ENCODE results near the gene HHLA2. TPM values are rescaled to one million over a fixed set of nuclear protein-coding genes. Genes with fewer than 3 reads are reported as not detected.

The HHLA2 gene
- total RNA-seq, 3 donors from 2014 or later (not counting 1 experiment from before 2014, with no cell fraction given), result 0.09 TPM; not detected in 2

DNA sequence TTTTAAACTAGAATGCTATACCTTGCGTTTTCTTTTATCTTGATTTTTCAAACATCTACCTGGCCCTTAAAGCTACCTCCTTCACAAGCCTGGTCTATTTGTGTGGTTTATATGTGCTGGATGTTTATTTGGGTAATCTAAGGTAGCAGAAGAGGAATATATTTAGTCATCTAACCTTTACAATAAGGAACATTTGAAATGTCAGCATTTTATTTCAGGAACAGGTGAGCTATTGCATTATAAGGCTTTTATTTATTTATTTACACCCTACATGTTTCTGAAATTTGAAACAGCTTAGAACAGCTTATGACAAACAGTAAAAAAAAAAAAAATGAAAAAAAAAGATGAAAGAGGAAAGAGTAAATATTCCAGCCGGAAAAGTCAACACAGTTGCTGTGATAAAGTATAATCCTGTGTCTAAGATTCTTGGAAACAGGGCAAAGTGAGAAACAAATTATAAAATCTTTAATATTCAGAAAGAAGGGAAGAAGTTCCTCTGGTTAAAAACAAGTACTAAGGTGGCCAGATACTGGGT is 19.5 kb downstream of the HHLA2 start:
- Histone ChIP-seq H3K36me3 (ENCODE audit: control insufficient read depth, insufficient read depth, low read length) (no peaks in the 10 kb centered on the region), H3K27me3 (ENCODE audit: control insufficient read depth, insufficient read depth, low read length) (no peaks in the 10 kb centered on the region), H3K9me3 (ENCODE audit: control insufficient read depth, insufficient read depth, low read length) (no peaks in the 10 kb centered on the region), H3K27ac (ENCODE audit: low read length) (no peak overlapping the region), H3K4me1 (ENCODE audit: control insufficient read depth, insufficient read depth, low read length) (no peaks in the 10 kb centered on the region), H3K4me3 (ENCODE audit: low read length) (no peak overlapping the region)
- Mint-ChIP-seq H3K36me3 (no peaks in the 10 kb centered on the region), H3K27me3 (ENCODE audit: low read depth in 2 of 2) (peaks cover 9 to 14% of the 10 kb centered on the region in 2 donors), H3K4me3 (no peak overlapping the region), H3K9me3 (no peaks in the 10 kb centered on the region), H3K27ac (no peak overlapping the region), H3K4me1 (no peaks in the 10 kb centered on the region)
- TF ChIP-seq CTCF (IDR thresholded peaks at IDR 0.05), result no peak
- DNase-seq (no peak), ATAC-seq (no peak)
- 100% methylated on average over 1 of the region's 2 CpGs for WGBS (ENCODE audit: insufficient coverage)
- intact Hi-C loops (cut with micrococcal nuclease), result no loop called here

DNA sequence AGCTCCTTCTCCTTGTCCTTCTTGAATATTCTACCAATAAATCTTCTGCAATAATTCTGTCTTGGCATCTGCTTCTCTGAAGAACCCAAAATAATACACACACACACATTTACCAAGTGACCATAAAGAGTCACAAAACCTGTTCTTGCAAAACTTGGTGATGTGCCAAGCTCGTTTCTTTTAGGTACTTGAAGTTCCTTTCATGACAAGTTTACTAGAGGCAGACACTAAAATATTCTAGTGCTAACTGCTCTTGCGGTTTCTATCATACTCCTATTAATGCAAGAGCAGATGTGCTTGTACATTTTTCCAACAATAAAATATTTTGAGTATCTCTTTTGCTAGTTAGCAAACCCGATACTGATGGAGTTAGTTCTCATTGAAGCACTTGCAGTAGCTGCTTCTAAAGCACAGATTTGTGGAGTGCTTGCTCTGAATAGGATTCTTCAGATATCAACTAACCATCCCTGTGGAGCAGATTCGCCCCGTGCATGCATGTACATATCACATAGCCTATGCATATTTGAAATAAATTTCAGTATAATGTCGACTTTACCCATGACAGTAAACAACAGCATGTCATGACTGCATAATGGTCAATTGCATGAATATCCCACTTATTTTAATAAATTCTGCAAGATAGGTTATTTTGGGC is 23.2 kb downstream of the HHLA2 start:
- H3K27ac ChIP-seq (ENCODE audit: low read length), result no peak overlapping the region
- no peaks in the 10 kb centered on the region for H3K4me1 ChIP-seq (ENCODE audit: control insufficient read depth, insufficient read depth, low read length)
- 81% methylated on average over 6 of the region's 6 CpGs for WGBS (ENCODE audit: insufficient coverage)
- intact Hi-C loops (cut with micrococcal nuclease), result no loop called here
- no peak overlapping the region for H3K4me3 Mint-ChIP-seq
- no peaks in the 10 kb centered on the region for H3K4me1 Mint-ChIP-seq
- H3K9me3 Mint-ChIP-seq, result no peaks in the 10 kb centered on the region
- no peaks in the 10 kb centered on the region for H3K36me3 Mint-ChIP-seq
- no peaks in the 10 kb centered on the region for H3K9me3 ChIP-seq (ENCODE audit: control insufficient read depth, insufficient read depth, low read length)
- H3K27me3 Mint-ChIP-seq (ENCODE audit: low read depth in 2 of 2), result no peaks in the 10 kb centered on the region
- no peaks in the 10 kb centered on the region for H3K36me3 ChIP-seq (ENCODE audit: control insufficient read depth, insufficient read depth, low read length)
- DNase-seq, result no peak
- no peaks in the 10 kb centered on the region for H3K27me3 ChIP-seq (ENCODE audit: control insufficient read depth, insufficient read depth, low read length)
- H3K27ac Mint-ChIP-seq, result no peak overlapping the region
- no peak overlapping the region for H3K4me3 ChIP-seq (ENCODE audit: low read length)
- TF ChIP-seq CTCF (IDR thresholded peaks at IDR 0.05), result no peak
- no peak for ATAC-seq

DNA sequence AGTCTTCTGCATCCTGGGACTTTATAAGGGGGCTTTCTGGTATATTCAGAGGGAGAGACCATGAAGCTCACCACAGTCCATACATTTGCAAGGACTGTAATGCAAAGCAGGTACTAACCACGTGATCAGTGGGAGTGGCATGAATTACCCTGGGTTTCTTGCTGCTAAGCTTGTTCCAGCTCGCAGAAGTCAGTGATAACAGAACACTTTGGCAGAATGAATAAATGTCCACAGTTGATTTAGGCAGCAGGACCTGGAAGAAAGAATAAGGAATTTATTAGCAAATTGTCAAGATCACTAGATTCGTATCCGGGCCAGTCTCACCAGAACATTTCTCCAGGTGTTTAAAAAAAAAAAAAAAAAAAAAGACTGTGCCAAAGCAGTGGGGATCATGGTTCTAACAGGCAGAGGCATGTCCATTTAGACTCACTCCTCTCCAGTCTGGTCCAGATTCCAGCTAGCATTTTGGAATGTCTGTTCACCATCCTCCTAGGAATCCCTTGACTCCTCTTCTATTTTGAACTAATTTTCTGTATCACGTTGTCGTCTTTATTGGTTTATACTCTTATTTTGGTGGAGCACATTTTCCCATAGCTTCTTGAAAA is 24.5 kb downstream of the HHLA2 start:
- no peaks in the 10 kb centered on the region for H3K9me3 ChIP-seq (ENCODE audit: control insufficient read depth, insufficient read depth, low read length)
- intact Hi-C loops (cut with micrococcal nuclease), result no loop called here
- no peaks in the 10 kb centered on the region for H3K27me3 ChIP-seq (ENCODE audit: control insufficient read depth, insufficient read depth, low read length)
- no peak overlapping the region for H3K27ac ChIP-seq (ENCODE audit: low read length)
- no peaks in the 10 kb centered on the region for H3K4me1 Mint-ChIP-seq
- H3K4me3 Mint-ChIP-seq, result no peak overlapping the region
- H3K36me3 Mint-ChIP-seq, result no peaks in the 10 kb centered on the region
- H3K4me1 ChIP-seq (ENCODE audit: control insufficient read depth, insufficient read depth, low read length), result no peaks in the 10 kb centered on the region
- WGBS (ENCODE audit: insufficient coverage), result 97% methylated on average over 6 of the region's 6 CpGs
- TF ChIP-seq CTCF (IDR thresholded peaks at IDR 0.05), result no peak
- ATAC-seq (no peak), DNase-seq (no peak)
- no peak overlapping the region for H3K4me3 ChIP-seq (ENCODE audit: low read length)
- no peaks in the 10 kb centered on the region for H3K9me3 Mint-ChIP-seq
- no peaks in the 10 kb centered on the region for H3K36me3 ChIP-seq (ENCODE audit: control insufficient read depth, insufficient read depth, low read length)
- H3K27ac Mint-ChIP-seq, result no peak overlapping the region
- H3K27me3 Mint-ChIP-seq (ENCODE audit: low read depth in 2 of 2), result peaks cover 0 to 3% of the 10 kb centered on the region in 2 donors
